ENCODE measurements around the gene MYEOV. TPM values are rescaled to one million over a fixed set of nuclear protein-coding genes. Genes with fewer than 3 reads are reported as not detected.

Gene MYEOV
- total RNA-seq, 4 donors from 2014 or later, result 0.65 to 8.9 (median 0.83) TPM

DNA sequence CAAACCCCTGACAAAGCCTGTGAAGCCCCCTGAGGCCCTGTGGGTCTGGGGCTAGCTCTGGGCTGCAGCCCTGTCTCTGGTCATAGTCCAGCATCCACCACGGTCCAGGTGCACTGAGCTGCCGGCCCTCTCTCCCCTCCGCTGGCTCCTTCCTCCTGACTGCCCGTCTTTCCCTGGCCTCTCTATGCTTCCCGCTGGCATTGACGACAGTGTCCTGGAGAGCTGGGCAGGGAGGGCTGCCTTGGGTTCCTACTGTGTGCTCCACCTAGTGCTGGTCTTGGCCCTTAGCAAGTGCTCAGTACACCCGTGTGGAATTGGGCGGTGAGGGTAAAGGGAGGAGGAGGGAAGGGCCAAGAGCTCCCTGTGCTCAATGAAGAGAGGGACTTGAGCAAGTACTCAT, 868 bp upstream of the MYEOV start:
- DNase-seq (ENCODE audit: low spot score) (no peak), ATAC-seq (ENCODE audit: low FRiP score) (no peak)
- TF ChIP-seq, protein P1, sequence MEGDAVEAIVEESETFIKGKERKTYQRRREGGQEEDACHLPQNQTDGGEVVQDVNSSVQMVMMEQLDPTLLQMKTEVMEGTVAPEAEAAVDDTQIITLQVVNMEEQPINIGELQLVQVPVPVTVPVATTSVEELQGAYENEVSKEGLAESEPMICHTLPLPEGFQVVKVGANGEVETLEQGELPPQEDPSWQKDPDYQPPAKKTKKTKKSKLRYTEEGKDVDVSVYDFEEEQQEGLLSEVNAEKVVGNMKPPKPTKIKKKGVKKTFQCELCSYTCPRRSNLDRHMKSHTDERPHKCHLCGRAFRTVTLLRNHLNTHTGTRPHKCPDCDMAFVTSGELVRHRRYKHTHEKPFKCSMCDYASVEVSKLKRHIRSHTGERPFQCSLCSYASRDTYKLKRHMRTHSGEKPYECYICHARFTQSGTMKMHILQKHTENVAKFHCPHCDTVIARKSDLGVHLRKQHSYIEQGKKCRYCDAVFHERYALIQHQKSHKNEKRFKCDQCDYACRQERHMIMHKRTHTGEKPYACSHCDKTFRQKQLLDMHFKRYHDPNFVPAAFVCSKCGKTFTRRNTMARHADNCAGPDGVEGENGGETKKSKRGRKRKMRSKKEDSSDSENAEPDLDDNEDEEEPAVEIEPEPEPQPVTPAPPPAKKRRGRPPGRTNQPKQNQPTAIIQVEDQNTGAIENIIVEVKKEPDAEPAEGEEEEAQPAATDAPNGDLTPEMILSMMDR (IDR thresholded peaks at IDR 0.05), result no peak

DNA sequence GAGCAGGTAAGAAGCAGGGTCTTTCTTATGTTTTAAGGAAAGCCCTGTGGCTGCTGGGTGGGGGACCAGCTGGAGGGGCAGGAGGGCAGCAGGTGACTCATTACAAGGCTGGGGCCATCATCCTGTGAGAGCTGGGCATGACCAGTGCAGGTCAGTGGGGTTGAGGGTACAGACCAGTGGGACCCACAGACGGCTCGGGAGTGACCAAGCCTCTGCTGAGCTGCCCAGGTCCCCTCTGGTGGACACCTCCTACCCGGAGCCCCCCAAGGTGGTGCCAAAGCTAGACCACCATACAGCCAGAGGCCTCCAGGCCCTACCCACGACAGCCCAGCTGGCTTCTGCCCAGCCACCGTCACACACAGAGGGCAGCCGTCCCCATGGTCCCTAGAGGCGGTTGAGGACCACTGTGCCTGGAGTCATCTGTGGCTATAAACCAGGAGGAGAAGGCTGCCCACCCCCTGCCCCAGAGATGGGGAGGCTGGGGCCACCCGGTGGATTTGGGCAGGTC, 670 bp downstream of the MYEOV start:
- DNase-seq (ENCODE audit: low spot score) (no peak), ATAC-seq (ENCODE audit: low FRiP score) (no peak)
- TF ChIP-seq, protein P1 (IDR thresholded peaks at IDR 0.05), result no peak

DNA sequence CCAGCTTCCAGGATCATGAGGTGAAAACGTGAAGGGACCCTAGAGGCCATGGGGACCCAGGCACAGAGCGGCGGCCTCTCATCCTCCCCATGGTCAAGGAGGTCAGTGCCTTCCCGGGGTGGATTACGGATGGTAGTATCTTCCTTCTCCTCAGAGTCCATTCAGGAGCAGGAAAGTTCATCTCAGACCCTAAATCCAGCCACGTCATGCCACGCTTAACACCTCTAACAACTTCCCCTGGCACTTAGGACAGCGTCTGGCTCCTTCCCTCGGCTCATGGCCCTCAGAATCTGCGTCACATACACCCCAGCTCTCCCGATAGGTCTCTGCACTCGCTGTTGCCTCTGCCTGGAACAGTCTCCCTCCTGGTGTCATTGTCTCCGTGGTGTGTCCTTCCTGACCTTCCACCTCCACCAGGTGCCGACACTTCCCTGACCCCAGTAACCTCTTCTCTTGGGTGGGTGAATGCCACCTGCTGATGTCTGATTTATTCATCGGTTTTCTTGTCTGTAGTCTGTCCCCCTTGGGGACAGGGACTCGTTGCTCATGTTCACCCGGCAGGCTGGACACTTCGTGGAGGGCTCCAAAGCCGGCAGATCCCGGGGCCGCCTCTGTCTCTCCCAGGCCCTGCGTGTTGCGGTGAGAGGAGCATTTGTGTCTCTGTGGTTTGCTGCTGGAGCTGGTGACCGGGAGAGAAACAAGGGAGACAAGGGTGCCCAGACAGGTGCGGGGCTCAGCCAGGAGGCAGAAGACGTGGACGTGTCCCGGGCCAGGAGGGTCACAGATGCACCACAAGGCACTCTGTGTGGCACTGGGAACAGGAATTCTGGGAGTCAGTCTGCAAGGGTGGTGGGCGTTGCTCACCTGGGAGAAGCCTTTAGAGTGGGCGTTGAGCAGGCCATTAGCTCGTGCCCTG, 1.4 kb downstream of the MYEOV start:
- DNase-seq (ENCODE audit: low spot score), result no peak
- ATAC-seq (ENCODE audit: low FRiP score), result no peak

DNA sequence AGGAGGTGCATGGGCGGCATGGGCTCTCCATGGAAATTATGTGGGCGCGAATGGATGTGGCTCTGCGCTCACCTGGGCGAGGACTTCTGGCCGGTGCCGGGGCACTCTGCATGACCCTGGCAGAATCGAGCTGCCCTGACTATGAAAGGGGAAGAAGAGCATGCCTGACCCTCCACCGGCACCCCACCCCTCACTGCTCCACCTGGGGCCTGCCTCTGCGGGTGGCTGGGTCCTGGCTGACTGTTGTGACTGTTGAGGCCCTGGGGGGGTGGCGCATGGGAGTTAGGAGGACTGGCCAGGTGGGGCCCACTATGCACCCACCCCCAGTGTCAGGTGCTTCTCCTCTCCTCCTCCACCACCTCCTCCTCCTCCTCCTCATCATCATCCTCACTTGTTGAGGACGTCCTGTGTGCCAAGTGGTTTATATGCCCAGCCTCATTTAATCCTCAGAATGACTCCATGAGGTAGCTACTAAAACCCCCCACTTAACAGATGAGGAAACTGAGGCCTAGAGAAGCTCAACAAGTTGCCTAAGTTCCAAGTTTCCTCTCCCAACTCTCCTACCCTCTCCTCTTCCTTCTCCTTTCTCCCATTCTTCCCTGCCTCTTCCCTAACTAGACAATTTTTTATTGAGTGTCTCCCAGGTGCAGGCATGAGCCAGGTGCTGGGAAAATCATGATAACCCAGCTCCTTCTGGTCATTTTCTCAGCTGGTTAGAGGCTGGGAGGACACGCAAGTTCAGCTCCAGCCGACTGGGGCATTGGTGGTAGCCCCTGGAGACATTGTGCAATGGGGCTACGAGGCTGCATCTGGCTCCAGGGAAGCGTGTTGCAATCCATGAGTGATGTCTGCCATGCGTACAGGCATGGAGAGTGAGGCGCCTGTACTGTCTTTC, 2.3 kb downstream of the MYEOV start:
- TF ChIP-seq, protein P1 (IDR thresholded peaks at IDR 0.05), result no peak
- peak; percentile 37 for DNase-seq (ENCODE audit: low spot score)
- no peak for ATAC-seq (ENCODE audit: low FRiP score)

More for the DNA sequence above, 1.4 kb downstream of the MYEOV start:
- TF ChIP-seq, protein P1 (IDR thresholded peaks at IDR 0.05), result no peak

DNA sequence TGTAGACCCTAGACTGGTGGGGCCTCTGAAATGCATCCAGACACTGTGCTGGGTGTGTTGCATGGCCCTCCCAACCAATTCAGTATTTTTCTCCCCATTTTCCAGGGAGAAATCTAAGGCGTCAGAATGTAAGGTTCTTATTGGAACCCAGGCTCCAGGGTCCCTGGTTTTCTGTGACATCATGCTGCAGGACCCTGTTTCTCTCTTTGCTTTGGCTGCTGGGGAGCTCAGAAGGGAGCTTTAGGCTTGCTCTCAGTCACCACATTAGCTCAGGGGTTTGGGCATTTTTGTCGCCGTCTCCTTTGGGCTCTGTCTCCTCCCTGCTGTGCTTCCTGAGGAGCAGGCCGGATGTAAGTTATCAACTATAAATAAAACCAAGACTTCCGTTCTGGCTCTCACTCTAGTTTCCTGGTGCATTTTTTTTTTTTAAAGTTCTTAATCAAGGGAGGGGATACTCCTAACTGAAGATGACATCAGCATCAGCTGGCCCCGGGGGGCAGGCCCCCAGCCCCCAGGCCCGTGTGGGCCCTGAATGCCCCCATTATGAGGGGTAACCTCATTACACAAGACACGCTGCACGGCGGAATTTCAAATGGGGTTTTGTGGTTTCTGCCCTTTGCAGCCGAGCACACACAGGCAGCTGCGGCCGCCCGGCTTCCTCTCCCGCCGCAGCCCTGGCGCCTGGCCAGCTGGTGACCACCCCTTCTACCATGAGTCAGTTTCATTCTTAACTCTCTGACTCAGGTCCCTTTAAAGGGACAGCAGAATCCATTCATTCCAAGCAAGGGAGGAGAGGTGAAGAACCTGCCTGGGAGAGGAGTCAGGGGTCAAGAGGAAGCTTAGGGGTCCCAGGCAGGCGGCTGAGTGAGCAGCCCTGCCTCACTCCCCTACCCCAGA, 3.2 kb downstream of the MYEOV start:
- ATAC-seq (ENCODE audit: low FRiP score) (peak; percentile 44), DNase-seq (ENCODE audit: low spot score) (peak; percentile 93)
- TF ChIP-seq, protein P1 (IDR thresholded peaks at IDR 0.05), result no peak

DNA sequence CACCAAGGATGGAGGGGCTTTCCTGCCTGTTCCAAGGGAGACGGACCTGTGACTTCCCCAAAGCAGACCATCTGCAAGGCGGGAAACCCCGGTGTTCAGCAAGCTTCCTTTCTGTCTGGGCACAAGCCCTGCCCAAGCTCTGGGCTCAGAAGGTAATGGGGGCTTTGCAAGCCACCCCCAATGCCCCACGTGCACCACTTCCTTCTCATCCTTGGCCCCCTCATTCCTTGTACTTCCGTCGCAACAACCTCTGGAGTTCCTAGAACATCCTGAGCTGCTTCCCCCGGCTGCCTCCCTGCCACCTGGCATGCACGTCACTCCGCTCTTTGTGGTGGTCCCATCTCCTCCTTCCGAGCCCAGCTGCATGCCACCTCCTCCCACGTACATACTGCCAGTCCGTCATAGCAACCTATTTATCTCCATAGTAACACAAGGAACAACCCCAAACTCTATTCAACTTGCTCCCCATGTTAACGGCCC, 3.9 kb downstream of the MYEOV start:
- ATAC-seq (ENCODE audit: low FRiP score) (peak; percentile 25), DNase-seq (ENCODE audit: low spot score) (no peak)
- TF ChIP-seq, protein P1 (IDR thresholded peaks at IDR 0.05), result no peak
